ENCODE results near the gene TYMP. TPM values are rescaled to one million over a fixed set of nuclear protein-coding genes. Genes with fewer than 3 reads are reported as not detected.

The TYMP gene
- total RNA-seq, 1 experiment from 2014 or later = 1.5 TPM

DNA sequence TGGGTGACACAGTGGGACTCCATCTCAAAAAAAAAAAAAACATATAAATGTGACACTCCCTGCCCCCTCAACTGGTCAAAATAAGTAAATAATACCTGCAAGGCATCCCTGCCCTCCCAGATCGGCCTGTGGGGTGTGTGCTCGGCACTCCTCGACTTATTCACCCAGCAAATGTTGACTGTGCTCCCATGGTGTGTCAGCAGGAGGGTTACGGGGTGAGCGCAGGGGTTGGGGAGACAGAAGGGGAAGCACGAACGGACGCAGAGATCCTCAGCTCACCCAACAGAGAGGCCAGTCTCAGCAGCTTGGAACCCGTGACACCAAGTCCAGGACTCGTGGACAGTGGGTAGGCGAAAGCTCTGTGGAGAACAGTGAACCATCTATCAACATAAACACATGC lies 50.1 kb downstream of the TYMP start (continued):
- TF ChIP-seq, protein P1, sequence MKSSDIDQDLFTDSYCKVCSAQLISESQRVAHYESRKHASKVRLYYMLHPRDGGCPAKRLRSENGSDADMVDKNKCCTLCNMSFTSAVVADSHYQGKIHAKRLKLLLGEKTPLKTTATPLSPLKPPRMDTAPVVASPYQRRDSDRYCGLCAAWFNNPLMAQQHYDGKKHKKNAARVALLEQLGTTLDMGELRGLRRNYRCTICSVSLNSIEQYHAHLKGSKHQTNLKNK (CRISPR knock-in tag; IDR thresholded peaks at IDR 0.05) = no peak
- TF ChIP-seq ETV6 (CRISPR knock-in tag; IDR thresholded peaks at IDR 0.05) = no peak

DNA sequence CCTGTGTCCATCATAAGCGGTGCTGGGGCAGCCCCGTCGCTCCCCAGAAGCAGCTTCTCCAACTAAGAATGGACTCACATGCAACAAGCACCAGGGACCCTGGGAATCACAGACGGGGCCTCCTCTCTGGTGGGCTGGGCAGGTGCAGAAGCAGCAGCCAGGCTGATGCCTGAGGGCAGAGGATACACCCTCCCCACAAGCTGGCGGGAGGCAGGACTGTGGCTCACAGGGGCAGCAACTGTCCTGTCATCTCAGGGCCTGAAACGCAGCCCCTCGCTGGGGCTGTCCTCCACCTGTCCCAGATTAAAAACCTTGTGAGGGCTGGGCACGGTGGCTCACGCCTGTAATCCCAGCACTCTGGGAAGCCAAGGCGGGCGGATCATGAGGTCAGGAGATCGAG lies 51.9 kb downstream of the TYMP start:
- H3K36me3 Mint-ChIP-seq = no peaks in the 10 kb centered on the region
- no peak for ATAC-seq
- peaks cover 33% of the 10 kb centered on the region for H3K4me1 Mint-ChIP-seq
- no peak overlapping the region for H3K4me3 Mint-ChIP-seq
- CTCF ChIA-PET = interaction anchor here (0.7 to 0.8 kb wide), 2 partner anchors 25 to 39 kb away, joined by 3 read pairs; no protein-coding TSS in a partner anchor
- peaks cover 40% of the 10 kb centered on the region for H3K27me3 Mint-ChIP-seq (ENCODE audit: low read depth)
- TF ChIP-seq MYBL2 (CRISPR knock-in tag; IDR thresholded peaks at IDR 0.05) = no peak
- TF ChIP-seq, protein P2, sequence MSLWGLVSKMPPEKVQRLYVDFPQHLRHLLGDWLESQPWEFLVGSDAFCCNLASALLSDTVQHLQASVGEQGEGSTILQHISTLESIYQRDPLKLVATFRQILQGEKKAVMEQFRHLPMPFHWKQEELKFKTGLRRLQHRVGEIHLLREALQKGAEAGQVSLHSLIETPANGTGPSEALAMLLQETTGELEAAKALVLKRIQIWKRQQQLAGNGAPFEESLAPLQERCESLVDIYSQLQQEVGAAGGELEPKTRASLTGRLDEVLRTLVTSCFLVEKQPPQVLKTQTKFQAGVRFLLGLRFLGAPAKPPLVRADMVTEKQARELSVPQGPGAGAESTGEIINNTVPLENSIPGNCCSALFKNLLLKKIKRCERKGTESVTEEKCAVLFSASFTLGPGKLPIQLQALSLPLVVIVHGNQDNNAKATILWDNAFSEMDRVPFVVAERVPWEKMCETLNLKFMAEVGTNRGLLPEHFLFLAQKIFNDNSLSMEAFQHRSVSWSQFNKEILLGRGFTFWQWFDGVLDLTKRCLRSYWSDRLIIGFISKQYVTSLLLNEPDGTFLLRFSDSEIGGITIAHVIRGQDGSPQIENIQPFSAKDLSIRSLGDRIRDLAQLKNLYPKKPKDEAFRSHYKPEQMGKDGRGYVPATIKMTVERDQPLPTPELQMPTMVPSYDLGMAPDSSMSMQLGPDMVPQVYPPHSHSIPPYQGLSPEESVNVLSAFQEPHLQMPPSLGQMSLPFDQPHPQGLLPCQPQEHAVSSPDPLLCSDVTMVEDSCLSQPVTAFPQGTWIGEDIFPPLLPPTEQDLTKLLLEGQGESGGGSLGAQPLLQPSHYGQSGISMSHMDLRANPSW (CRISPR knock-in tag; conservative IDR thresholded peaks at IDR 0.05; ENCODE audit: low read depth) = no peak
- no peak for TF ChIP-seq GABPB1 (CRISPR knock-in tag; IDR thresholded peaks at IDR 0.05)
- TF ChIP-seq TEAD1 (CRISPR knock-in tag; IDR thresholded peaks at IDR 0.05) = no peak
- no peak for TF ChIP-seq PRRX2 (CRISPR knock-in tag; IDR thresholded peaks at IDR 0.05)
- no peak for TF ChIP-seq NFE2L1 (CRISPR knock-in tag; IDR thresholded peaks at IDR 0.05)
- TF ChIP-seq JAZF1 (CRISPR knock-in tag; IDR thresholded peaks at IDR 0.05) = no peak
- POLR2A ChIA-PET = no interaction called here
- no peak overlapping the region for H3K27ac Mint-ChIP-seq
- H3K9me3 Mint-ChIP-seq = no peaks in the 10 kb centered on the region
- DNase-seq (ENCODE audit: low spot score) = no peak

DNA sequence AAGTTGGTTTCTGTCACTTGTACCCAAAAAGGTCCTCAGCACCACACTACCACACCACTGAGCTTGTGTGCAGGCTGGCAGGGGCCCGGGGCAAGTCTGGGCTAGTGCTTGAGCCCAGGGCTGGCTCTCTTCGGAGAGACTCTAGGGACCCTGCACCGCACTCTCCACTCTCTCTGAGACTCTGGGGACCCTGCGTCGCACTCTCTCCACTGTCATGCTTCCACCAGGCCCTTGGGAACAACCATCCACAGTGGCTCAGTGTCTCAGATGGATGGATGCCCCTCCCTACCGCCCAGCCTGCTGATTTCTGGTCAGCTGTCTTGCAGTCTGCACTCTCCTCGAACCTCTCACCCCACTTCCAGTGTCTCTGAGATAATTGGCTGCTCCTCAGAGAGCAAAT lies 52.9 kb downstream of the TYMP start:
- H3K27ac Mint-ChIP-seq = peak overlapping the region; percentile 5; the same call in 1 of the 2 replicates
- ATAC-seq = no peak
- no peak for DNase-seq (ENCODE audit: low spot score)
- H3K9me3 Mint-ChIP-seq = no peaks in the 10 kb centered on the region
- H3K4me3 Mint-ChIP-seq = 0 out of 2 replicates have a peak overlapping the region, but pooled peaks have one; percentile 11
- H3K27me3 Mint-ChIP-seq (ENCODE audit: low read depth) = peaks cover 40% of the 10 kb centered on the region
- H3K36me3 Mint-ChIP-seq = no peaks in the 10 kb centered on the region
- H3K4me1 Mint-ChIP-seq = peaks cover 33% of the 10 kb centered on the region
- ChIA-PET CTCF (interaction anchor here (1.1 to 1.2 kb wide), 2 partner anchors 31 to 77 kb away, joined by 3 to 4 read pairs; partner anchors contain the start of genes LMF2 and NCAPH2), POLR2A (no interaction called here)
- TF ChIP-seq, protein P3, sequence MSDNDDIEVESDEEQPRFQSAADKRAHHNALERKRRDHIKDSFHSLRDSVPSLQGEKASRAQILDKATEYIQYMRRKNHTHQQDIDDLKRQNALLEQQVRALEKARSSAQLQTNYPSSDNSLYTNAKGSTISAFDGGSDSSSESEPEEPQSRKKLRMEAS (CRISPR knock-in tag; IDR thresholded peaks at IDR 0.05) = no peak

Other genes with a start within 250 kb of the TYMP start
- 110 to 113 TPM (median 111 TPM) in 3 replicates for gene PLXNB2, start 222.4 kb downstream of the TYMP start, total RNA-seq (2021)
- 2.3 to 2.7 TPM (median 2.5 TPM) in 3 replicates for gene DENND6B, start 203.0 kb downstream of the TYMP start, total RNA-seq (2021)
- gene PPP6R2, start 186.7 kb downstream of the TYMP start, total RNA-seq (2021) = 41.5 to 47.8 TPM (median 46.7 TPM) in 3 replicates
- 87.1 to 108 TPM (median 91.5 TPM) in 3 replicates for gene SBF1, start 55.0 kb downstream of the TYMP start, total RNA-seq (2021)
- gene ADM2, start 48.5 kb downstream of the TYMP start, total RNA-seq (2021) = 6.3 to 10.9 TPM (median 7.6 TPM) in 3 replicates
- 0.33 to 0.57 TPM (median 0.41 TPM) in 3 replicates for gene MIOX, start 43.2 kb downstream of the TYMP start, total RNA-seq (2021)
- gene LMF2, start 22.3 kb downstream of the TYMP start, total RNA-seq (2021) = 38.1 to 43.7 TPM (median 39.8 TPM) in 3 replicates
- 69.8 to 78.4 TPM (median 70.3 TPM) in 3 replicates for gene NCAPH2, start 21.8 kb downstream of the TYMP start, total RNA-seq (2021)
- gene SCO2, start 4.4 kb downstream of the TYMP start, total RNA-seq (2021) = 1.5 to 5.5 TPM in 2 of 3 replicates, not detected in the other
- not detected in 3 replicates for gene KLHDC7B, start 15.9 kb upstream of the TYMP start, total RNA-seq (2021)
- gene SYCE3, start 32.9 kb upstream of the TYMP start, total RNA-seq (2021) = 0.46 to 0.89 TPM (median 0.85 TPM) in 3 replicates
- gene CPT1B, start 48.4 kb upstream of the TYMP start, total RNA-seq (2021) = 33.7 to 47.8 TPM (median 47.4 TPM) in 3 replicates
- 75.4 to 80.0 TPM (median 76.1 TPM) in 3 replicates for gene CHKB, start 52.8 kb upstream of the TYMP start, total RNA-seq (2021)
- gene MAPK8IP2, start 70.8 kb upstream of the TYMP start, total RNA-seq (2021) = 1.8 to 4.9 TPM (median 1.9 TPM) in 3 replicates
- gene ARSA, start 98.1 kb upstream of the TYMP start, total RNA-seq (2021) = 17.7 to 18.8 TPM (median 17.8 TPM) in 3 replicates
- gene SHANK3, start 142.8 kb upstream of the TYMP start, total RNA-seq (2021) = 9.6 to 10.5 TPM (median 9.7 TPM) in 3 replicates
- 0.18 to 0.55 TPM (median 0.46 TPM) in 3 replicates for gene ACR, start 208.2 kb upstream of the TYMP start, total RNA-seq (2021)

Measured in WTC11 (cell line).